Body of pancreas (tissue), 4 donors: ENCODE measurements around the gene WNK2. TPM values are rescaled to one million over a fixed set of nuclear protein-coding genes. Genes with fewer than 3 reads are reported as not detected.

Experiments used
- ATAC-seq: fragments of 150-250 bp; one replicate; pipeline ENCODE4 v1.9.1; 2016
- DNase-seq, 4 donors: peaks; one replicate each; pipeline ENCODE4 v3.0.0-alpha.2; 2019
- H3K27ac ChIP-seq, 4 donors: fragments of 200-600 bp; sonication (generic); 1 replicate in 3 of 4; 2 replicates in 1 of 4; pipeline versions ENCODE4 v1.5.1 to v1.6.1; 2016 to 2019; ENCODE audit warnings: mild to moderate bottlenecking in 1 of 4, mixed read lengths in 1 of 4, moderate library complexity in 1 of 4
- H3K27me3 ChIP-seq, 2 donors: fragments of 200-600 bp; sonication (generic); one replicate each; pipeline ENCODE4 v1.6.0; 2016; ENCODE audit warnings: mild to moderate bottlenecking in 1 of 2
- H3K36me3 ChIP-seq, 2 donors: fragments of 200-600 bp; sonication (generic); replicated peaks in 1 of 2; 2 replicates each; pipeline ENCODE4 v1.5.1; 2016; ENCODE audit warnings: low read depth in 2 of 2; ENCODE audit not compliant: insufficient read depth in 1 of 2
- H3K4me1 ChIP-seq: fragments of 200-600 bp; sonication (generic); one replicate; pipeline ENCODE4 v1.6.0; 2016
- H3K4me3 ChIP-seq, 2 donors: fragments of 200-600 bp; sonication (generic); 1 replicate in 1 of 2; 2 replicates in 1 of 2; pipeline ENCODE4 v1.5.1; 2016 to 2019
- H3K9me3 ChIP-seq, 3 donors: fragments of 200-600 bp; sonication (generic); 1 replicate in 2 of 3; 2 replicates in 1 of 3; pipeline ENCODE4 v1.5.1; 2016
- POLR2A ChIP-seq, 3 donors: fragments of 450-650 bp; IDR thresholded peaks; one replicate each; pipeline ENCODE4 v1.6.1; 2016; ENCODE audit warnings: antibody characterized with exemption in 3 of 3, mild to moderate bottlenecking in 2 of 3
- WGBS, 2 donors: methylation state at CpG; one replicate each; pipeline ENCODE4 v1.1.5; 2017; 5-methylcytosine and 5-hydroxymethylcytosine counted together
- intact Hi-C: fragments of 100-400 bp; cut with DNase I; formaldehyde crosslinking; loops from one replicate; pipeline ENCODE4 v1.15.1; 2023
- total RNA-seq, 2 donors: library from RNA; depleted of rRNA; stranded (reverse); fragments of >200 nt; gene quantifications; one replicate each; pipeline ENCODE4 v1.1.0, GENCODE V29; 2016
- TF ChIP-seq, protein P1 (sequence below), 7 experiments: fragments of 450-650 bp in 4 of 7; fragments of 200-600 bp in 3 of 7; sonication (generic) in 3 of 7; IDR thresholded peaks; one replicate each; pipeline ENCODE4 v1.5.1; 2016 to 2019; ENCODE audit warnings: antibody characterized with exemption in 7 of 7

Gene WNK2
- total RNA-seq, 2 donors from 2014 or later = 85.4 to 173 TPM

DNA sequence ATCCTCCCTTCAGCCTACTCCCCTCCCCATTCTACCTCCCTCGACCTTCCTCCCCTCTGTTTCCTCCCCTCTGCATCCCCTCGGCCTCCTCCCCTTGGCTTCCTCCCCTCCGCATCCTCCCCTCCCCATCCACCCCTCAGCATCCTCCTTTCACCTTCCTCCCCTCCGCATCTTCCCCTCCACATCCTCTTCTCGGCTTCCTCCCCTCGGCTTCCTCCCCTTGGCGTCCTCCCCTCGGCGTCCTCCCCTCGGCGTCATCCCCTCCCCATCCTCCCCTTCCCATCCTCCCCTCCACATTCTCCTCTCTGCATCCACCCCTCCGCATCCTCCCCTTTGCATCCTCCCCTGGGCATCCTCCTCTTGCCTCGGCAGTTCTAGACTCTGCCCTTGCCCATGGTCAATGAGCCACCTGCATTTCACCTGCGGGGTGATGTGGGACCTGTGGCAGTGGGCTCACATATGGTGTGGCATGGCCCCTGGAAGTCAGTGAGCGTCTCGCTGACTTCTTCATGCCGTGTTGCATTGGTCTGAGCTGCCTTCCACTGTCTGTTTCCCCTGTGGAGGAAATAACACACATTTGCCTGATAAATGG, 113.0 kb downstream of the WNK2 start:
- Histone ChIP-seq H3K36me3 (no peaks in the 10 kb centered on the region), H3K27me3 (no peaks in the 10 kb centered on the region), H3K4me1 (peaks cover 22% of the 10 kb centered on the region), H3K27ac (no peak overlapping the region), H3K9me3 (no peaks in the 10 kb centered on the region), H3K4me3 (no peak overlapping the region)
- intact Hi-C loops = no loop called here
- ATAC-seq (no peak), DNase-seq (no peak)
- 83 to 95% methylated on average over 13 to 17 of the region's 17 CpGs for WGBS, 2 donors
- TF ChIP-seq, protein P1, sequence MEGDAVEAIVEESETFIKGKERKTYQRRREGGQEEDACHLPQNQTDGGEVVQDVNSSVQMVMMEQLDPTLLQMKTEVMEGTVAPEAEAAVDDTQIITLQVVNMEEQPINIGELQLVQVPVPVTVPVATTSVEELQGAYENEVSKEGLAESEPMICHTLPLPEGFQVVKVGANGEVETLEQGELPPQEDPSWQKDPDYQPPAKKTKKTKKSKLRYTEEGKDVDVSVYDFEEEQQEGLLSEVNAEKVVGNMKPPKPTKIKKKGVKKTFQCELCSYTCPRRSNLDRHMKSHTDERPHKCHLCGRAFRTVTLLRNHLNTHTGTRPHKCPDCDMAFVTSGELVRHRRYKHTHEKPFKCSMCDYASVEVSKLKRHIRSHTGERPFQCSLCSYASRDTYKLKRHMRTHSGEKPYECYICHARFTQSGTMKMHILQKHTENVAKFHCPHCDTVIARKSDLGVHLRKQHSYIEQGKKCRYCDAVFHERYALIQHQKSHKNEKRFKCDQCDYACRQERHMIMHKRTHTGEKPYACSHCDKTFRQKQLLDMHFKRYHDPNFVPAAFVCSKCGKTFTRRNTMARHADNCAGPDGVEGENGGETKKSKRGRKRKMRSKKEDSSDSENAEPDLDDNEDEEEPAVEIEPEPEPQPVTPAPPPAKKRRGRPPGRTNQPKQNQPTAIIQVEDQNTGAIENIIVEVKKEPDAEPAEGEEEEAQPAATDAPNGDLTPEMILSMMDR (IDR thresholded peaks at IDR 0.05) = no peak
- no peak for TF ChIP-seq POLR2A (IDR thresholded peaks at IDR 0.05)

DNA sequence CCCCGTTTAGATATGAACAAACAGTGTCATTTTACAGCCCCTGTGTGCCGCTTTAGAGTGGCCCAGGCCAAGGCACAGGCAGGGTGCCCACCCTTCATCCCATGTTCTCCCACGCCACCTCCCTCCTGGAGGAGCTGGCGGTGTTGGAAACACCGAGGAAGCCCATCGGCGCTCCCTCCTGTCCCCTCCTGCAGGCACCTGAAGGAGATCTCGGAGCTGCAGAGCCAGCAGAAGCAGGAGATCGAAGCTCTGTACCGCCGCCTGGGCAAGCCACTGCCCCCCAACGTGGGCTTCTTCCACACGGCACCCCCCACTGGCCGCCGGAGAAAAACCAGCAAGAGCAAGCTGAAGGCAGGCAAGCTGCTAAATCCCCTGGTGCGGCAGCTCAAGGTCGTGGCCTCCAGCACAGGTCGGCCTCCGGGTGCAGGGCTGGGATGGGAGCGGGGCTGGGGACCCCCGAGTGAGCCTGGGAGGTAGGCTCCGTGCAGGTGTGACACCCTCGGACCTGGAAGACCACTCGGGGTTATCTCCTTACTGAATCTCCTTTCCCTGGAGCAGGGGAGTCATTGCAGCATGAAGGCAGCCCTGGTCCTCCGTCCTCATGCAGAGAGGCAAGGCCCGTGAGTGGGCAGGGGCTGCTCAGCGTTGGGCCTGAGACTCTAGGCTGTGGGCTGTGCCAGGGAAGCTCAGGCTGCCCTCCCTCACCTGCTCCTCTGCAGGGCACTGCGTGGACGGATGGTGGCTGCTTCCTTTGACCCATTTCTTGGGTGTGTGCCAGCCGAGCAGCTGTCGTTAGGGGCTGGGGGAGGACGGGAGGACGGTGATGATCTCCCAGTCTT, 113.9 kb downstream of the WNK2 start:
- no peak for TF ChIP-seq POLR2A (IDR thresholded peaks at IDR 0.05)
- TF ChIP-seq, protein P1 (IDR thresholded peaks at IDR 0.05) = no peak
- Histone ChIP-seq H3K27ac (no peak overlapping the region), H3K4me3 (no peak overlapping the region), H3K27me3 (no peaks in the 10 kb centered on the region), H3K4me1 (peaks cover 22% of the 10 kb centered on the region), H3K36me3 (no peaks in the 10 kb centered on the region), H3K9me3 (no peaks in the 10 kb centered on the region)
- DNase-seq = peak in 1 of 4 donors; percentile 20
- 68 to 71% methylated on average over 7 to 33 of the region's 33 CpGs for WGBS, 2 donors
- intact Hi-C loops = no loop called here
- no peak for ATAC-seq

DNA sequence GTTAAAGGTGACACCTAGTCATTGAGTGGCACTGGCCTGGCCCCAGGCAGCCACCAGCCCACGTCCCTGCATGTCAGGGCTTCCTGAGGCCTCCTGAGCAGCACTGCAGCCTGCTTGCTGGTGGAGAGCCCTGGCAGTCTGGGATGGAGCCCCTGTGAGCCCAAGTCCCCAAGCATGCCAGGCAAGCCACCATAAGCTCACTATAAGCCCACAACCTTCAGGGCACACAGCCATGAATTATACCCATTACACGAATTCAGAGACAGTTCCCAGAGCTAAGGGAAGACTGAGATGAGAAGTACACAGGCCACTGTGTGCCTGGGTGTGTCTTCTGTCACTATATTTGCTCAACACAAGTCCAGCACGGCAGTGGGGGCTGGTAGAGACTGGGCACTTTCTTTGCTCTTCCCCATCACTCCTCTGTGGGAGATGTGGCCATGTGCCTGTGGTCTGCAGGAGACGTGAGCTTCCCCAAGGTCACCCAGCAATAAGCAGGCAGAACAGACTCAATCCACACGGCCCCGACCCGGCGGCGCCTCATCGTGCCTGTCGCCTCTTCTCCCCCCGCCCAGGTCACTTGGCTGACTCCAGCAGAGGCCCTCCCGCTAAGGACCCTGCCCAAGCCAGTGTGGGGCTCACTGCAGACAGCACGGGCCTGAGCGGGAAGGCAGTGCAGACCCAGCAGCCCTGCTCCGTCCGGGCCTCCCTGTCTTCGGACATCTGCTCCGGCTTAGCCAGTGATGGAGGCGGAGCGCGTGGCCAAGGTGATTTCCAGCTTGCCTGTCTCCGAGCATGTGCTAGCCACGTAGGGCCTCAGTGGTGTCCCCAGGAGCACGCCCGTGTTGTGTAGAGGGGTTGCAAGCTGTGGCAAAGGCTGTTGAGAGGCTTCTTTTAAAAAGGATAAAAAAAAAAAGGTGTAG, 114.8 kb downstream of the WNK2 start:
- Histone ChIP-seq H3K27ac (peak overlapping the region in 1 of 4 donors; percentile 24), H3K4me1 (peaks cover 22% of the 10 kb centered on the region), H3K36me3 (no peaks in the 10 kb centered on the region), H3K27me3 (no peaks in the 10 kb centered on the region), H3K9me3 (no peaks in the 10 kb centered on the region), H3K4me3 (no peak overlapping the region)
- 74 to 81% methylated on average over 6 to 26 of the region's 26 CpGs for WGBS, 2 donors
- ATAC-seq (no peak), DNase-seq (peak in 1 of 4 donors; percentile 10)
- TF ChIP-seq POLR2A (IDR thresholded peaks at IDR 0.05) = no peak
- TF ChIP-seq, protein P1 (IDR thresholded peaks at IDR 0.05) = no peak
- intact Hi-C loops = no loop called here

DNA sequence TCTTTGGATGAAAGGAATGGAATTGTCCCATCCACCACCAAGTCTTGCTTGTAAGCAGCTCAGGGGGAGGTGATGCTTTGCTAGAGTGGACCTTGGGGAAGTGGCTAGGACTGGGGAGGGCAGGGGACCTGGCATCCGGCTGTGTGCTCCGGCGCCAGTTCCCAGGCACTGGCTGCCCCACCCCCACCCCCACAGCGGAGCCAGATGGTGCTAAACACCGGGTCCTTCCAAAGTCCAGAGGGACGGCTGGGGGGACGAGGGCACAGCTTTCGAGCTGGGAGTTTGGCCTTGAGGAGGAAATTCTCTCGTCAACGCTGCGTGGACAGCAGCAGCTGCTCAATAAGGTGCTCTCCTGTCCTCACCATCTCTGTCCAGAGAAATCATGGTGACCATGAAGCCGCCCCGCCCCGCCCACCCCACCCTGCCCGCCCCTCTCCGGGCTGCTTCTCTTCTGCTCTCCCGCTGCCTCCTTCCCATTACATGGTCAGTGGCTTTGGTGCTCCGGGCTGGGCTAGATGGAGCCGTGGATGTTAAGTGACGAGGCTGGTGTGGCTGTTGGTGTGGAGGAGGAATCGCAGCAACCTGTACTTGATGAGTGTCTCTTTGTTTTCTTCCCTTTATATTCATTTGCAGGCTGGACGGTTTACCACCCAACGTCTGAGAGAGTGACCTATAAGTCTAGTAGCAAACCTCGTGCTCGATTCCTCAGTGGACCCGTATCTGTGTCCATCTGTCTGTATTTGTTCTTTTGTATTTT, 115.7 kb downstream of the WNK2 start:
- 42 to 60% methylated on average over 21 to 23 of the region's 26 CpGs for WGBS, 2 donors
- Histone ChIP-seq H3K27ac (peak overlapping the region in 1 of 4 donors; percentile 24), H3K4me1 (peaks cover 20% of the 10 kb centered on the region), H3K9me3 (no peaks in the 10 kb centered on the region), H3K4me3 (no peak overlapping the region), H3K36me3 (no peaks in the 10 kb centered on the region), H3K27me3 (no peaks in the 10 kb centered on the region)
- no peak for TF ChIP-seq POLR2A (IDR thresholded peaks at IDR 0.05)
- TF ChIP-seq, protein P1 (IDR thresholded peaks at IDR 0.05) = no peak
- intact Hi-C loops = loop anchor here (5.0 kb wide), 1 partner anchor 137 kb away; no protein-coding TSS in a partner anchor
- ATAC-seq (no peak), DNase-seq (peak in 3 of 4 donors; percentile 39 to 53 (median 42))
